WTC11 (cell line): Measurements from ENCODE around the gene TBC1D22A. TPM values are rescaled to one million over a fixed set of nuclear protein-coding genes. Genes with fewer than 3 reads are reported as not detected.

Source experiments
- ATAC-seq: fragments of 200-7000 bp; cut with Tn5 transposase; 2 replicates; pipeline ENCODE4 v1.10.0; 2021; ENCODE audit warnings: mild to moderate bottlenecking, moderate library complexity
- CTCF ChIA-PET: fragments of 300-600 bp; sonication (Branson Sonifier 250); formaldehyde crosslinking; loops from one replicate; lab custom pipeline; 2021; ENCODE audit warnings: antibody characterized with exemption; lab: Charles Lee
- POLR2A ChIA-PET: fragments of 350-600 bp; sonication (Branson Sonifier 250); formaldehyde crosslinking; loops from one replicate; lab custom pipeline; 2021; ENCODE audit warnings: antibody characterized with exemption; lab: Charles Lee
- DNase-seq: peaks from one replicate; pipeline ENCODE4 v3.0.0; 2021; ENCODE audit warnings: low spot score
- H3K27ac Mint-ChIP-seq: 2 replicates; pipeline ENCODE4 v1.8.0; 2021; ENCODE audit warnings: mixed read lengths
- H3K27me3 Mint-ChIP-seq: 2 replicates; pipeline ENCODE4 v1.8.0; 2021; ENCODE audit warnings: low read depth, mild to moderate bottlenecking, moderate library complexity, mixed read lengths
- H3K36me3 Mint-ChIP-seq: 2 replicates; pipeline ENCODE4 v1.8.0; 2021; ENCODE audit warnings: mixed read lengths
- H3K4me1 Mint-ChIP-seq: 2 replicates; pipeline ENCODE4 v1.8.0; 2022; ENCODE audit warnings: mixed read lengths
- H3K4me3 Mint-ChIP-seq: 2 replicates; pipeline ENCODE4 v1.8.0; 2021; ENCODE audit warnings: mild to moderate bottlenecking, moderate library complexity, mixed read lengths
- H3K9me3 Mint-ChIP-seq: 2 replicates; pipeline ENCODE4 v1.8.0; 2021; ENCODE audit warnings: mixed read lengths
- ELF4 ChIP-seq: sonication (generic); formaldehyde crosslinking; IDR thresholded peaks from 2 replicates; pipeline ENCODE4 v1.8.1; 2022; ENCODE audit warnings: low read depth, mild to moderate bottlenecking, moderate library complexity, missing genetic modification reagents
- FOXJ3 ChIP-seq: sonication (generic); formaldehyde crosslinking; IDR thresholded peaks from 2 replicates; pipeline ENCODE4 v1.9.0; 2021; ENCODE audit warnings: missing genetic modification reagents, mild to moderate bottlenecking, borderline replicate concordance
- HMGA2 ChIP-seq: fragments of 250-450 bp; sonication (Bioruptor Pico); IDR thresholded peaks from 2 replicates; pipeline ENCODE4 v1.4.0; 2021; ENCODE audit warnings: mild to moderate bottlenecking, moderate library complexity
- JAZF1 ChIP-seq: fragments of 250-450 bp; sonication (Bioruptor Pico); IDR thresholded peaks from 2 replicates; pipeline ENCODE4 v1.9.0; 2021; ENCODE audit warnings: moderate library complexity, mild to moderate bottlenecking, inconsistent platforms
- MYBL2 ChIP-seq: sonication (generic); formaldehyde crosslinking; IDR thresholded peaks from 2 replicates; pipeline ENCODE4 v1.8.1; 2023; ENCODE audit warnings: mild to moderate bottlenecking, moderate library complexity, missing genetic modification reagents
- NFATC4 ChIP-seq: fragments of 250-450 bp; sonication (Bioruptor Pico); IDR thresholded peaks from 2 replicates; pipeline ENCODE4 v1.9.0; 2021; ENCODE audit warnings: mild to moderate bottlenecking
- NR3C1 ChIP-seq: sonication (generic); formaldehyde crosslinking; conservative IDR thresholded peaks from 2 replicates; pipeline ENCODE4 v1.8.1; 2023; ENCODE audit warnings: low read depth, mild to moderate bottlenecking, missing genetic modification reagents
- RELA ChIP-seq: sonication (generic); formaldehyde crosslinking; IDR thresholded peaks from 2 replicates; pipeline ENCODE4 v1.8.1; 2022; ENCODE audit warnings: missing genetic modification reagents, mild to moderate bottlenecking, borderline replicate concordance
- TP53 ChIP-seq: sonication (generic); formaldehyde crosslinking; IDR thresholded peaks from 2 replicates; pipeline ENCODE4 v1.8.1; 2023; ENCODE audit warnings: mild to moderate bottlenecking, missing genetic modification reagents
- ZNF263 ChIP-seq: sonication (generic); formaldehyde crosslinking; IDR thresholded peaks from 2 replicates; pipeline ENCODE4 v1.8.1; 2022; ENCODE audit warnings: low read depth, mild to moderate bottlenecking, moderate library complexity, missing genetic modification reagents
- ZNF396 ChIP-seq: fragments of 250-450 bp; sonication (Bioruptor Pico); IDR thresholded peaks from 2 replicates; pipeline ENCODE4 v1.8.0; 2021; ENCODE audit warnings: mild to moderate bottlenecking, moderate library complexity, borderline replicate concordance
- ZNF416 ChIP-seq: fragments of 250-450 bp; sonication (Bioruptor Pico); IDR thresholded peaks from 2 replicates; pipeline ENCODE4 v1.9.0; 2021; ENCODE audit warnings: mild to moderate bottlenecking, inconsistent platforms
- ZNF671 ChIP-seq: fragments of 250-450 bp; sonication (Bioruptor Pico); IDR thresholded peaks from 2 replicates; pipeline ENCODE4 v1.8.0; 2021; ENCODE audit warnings: mild to moderate bottlenecking
- total RNA-seq: library from RNA; stranded (reverse); gene quantifications from 3 replicates; pipeline ENCODE4 v1.2.3, GENCODE V29; 2021
- TF ChIP-seq, protein P1 (sequence below): fragments of 250-450 bp; sonication (Bioruptor Pico); IDR thresholded peaks from 2 replicates; pipeline ENCODE4 v2.1.2; 2022; ENCODE audit warnings: mild to moderate bottlenecking, moderate library complexity
- TF ChIP-seq, protein P2 (sequence below): sonication (generic); formaldehyde crosslinking; IDR thresholded peaks from 2 replicates; pipeline ENCODE4 v1.8.0; 2022; ENCODE audit warnings: mild to moderate bottlenecking, missing genetic modification reagents
- TF ChIP-seq, protein P3 (sequence below): fragments of 250-450 bp; sonication (Bioruptor Pico); IDR thresholded peaks from 2 replicates; pipeline ENCODE4 v1.9.0; 2021; ENCODE audit warnings: mild to moderate bottlenecking
- TF ChIP-seq, protein P4 (sequence below): fragments of 250-450 bp; sonication (Bioruptor Pico); IDR thresholded peaks from 2 replicates; pipeline ENCODE4 v1.9.0; 2021; ENCODE audit warnings: mild to moderate bottlenecking, borderline replicate concordance
- TF ChIP-seq, protein P5 (sequence below): sonication (generic); formaldehyde crosslinking; IDR thresholded peaks from 2 replicates; pipeline ENCODE4 v1.8.1; 2023; ENCODE audit warnings: mild to moderate bottlenecking, missing genetic modification reagents, moderate library complexity
- TF ChIP-seq, protein P6 (sequence below): fragments of 250-450 bp; sonication (Bioruptor Pico); IDR thresholded peaks from 2 replicates; pipeline ENCODE4 v1.8.0; 2021; ENCODE audit warnings: mild to moderate bottlenecking
- TF ChIP-seq, protein P7 (sequence below): fragments of 200-600 bp; IDR thresholded peaks from 2 replicates; pipeline ENCODE4 v1.8.0; 2022; ENCODE audit warnings: antibody characterized with exemption

Gene TBC1D22A
- total RNA-seq, 1 experiment from 2014 or later: 18.1 TPM

DNA sequence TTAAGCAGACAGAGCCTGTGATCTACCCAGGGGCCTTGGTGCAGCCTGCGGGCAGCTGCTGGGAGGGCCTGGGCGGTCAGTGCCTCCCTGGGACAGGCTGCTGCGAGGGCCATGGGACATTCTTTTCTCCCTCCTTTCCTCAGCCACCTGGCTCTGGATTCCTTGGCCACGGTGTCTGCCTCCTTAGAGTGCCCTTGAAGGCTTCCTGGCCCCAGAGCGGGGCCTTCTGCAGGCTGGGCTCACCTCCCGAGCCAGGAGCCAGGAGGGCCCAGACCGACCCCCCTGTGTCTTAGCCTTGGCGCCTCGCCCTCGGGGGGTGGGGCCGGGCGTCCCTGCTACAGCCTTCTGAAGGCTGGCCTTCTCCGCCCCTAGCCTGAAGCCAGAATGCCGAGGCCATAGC lies 231.2 kb downstream of the TBC1D22A start (continued):
- TF ChIP-seq, protein P1, sequence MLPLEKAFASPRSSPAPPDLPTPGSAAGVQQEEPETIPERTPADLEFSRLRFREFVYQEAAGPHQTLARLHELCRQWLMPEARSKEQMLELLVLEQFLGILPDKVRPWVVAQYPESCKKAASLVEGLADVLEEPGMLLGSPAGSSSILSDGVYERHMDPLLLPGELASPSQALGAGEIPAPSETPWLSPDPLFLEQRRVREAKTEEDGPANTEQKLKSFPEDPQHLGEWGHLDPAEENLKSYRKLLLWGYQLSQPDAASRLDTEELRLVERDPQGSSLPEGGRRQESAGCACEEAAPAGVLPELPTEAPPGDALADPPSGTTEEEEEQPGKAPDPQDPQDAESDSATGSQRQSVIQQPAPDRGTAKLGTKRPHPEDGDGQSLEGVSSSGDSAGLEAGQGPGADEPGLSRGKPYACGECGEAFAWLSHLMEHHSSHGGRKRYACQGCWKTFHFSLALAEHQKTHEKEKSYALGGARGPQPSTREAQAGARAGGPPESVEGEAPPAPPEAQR (CRISPR knock-in tag): no peak
- TF ChIP-seq RELA (CRISPR knock-in tag) (no peak), NFATC4 (CRISPR knock-in tag) (no peak), HMGA2 (CRISPR knock-in tag) (no peak), ZNF671 (CRISPR knock-in tag) (no peak), ZNF396 (CRISPR knock-in tag) (no peak)
- TF ChIP-seq, protein P2, sequence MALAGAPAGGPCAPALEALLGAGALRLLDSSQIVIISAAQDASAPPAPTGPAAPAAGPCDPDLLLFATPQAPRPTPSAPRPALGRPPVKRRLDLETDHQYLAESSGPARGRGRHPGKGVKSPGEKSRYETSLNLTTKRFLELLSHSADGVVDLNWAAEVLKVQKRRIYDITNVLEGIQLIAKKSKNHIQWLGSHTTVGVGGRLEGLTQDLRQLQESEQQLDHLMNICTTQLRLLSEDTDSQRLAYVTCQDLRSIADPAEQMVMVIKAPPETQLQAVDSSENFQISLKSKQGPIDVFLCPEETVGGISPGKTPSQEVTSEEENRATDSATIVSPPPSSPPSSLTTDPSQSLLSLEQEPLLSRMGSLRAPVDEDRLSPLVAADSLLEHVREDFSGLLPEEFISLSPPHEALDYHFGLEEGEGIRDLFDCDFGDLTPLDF (CRISPR knock-in tag): no peak

DNA sequence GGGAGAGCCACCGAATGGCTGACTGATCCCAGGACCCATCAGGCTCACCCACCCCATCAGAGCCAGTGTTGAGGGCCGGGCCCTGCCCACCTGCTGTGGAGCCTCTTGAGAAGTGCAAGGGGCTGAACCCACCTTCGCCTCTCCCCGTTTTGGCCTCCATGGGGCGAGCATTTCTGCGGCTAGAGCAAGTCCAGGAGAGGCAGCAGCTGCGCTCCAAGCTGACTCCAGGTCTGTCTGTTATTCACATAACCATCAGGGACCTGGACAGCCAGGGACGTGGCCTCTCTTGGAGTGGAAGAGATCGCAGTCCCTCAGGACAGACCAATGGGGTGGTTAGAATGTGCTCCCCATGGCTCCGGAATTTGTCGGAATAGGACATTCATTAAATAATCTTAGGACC lies 231.8 kb downstream of the TBC1D22A start:
- TF ChIP-seq ZNF396 (CRISPR knock-in tag): no peak
- TF ChIP-seq NR3C1 (CRISPR knock-in tag): no peak
- no peak for TF ChIP-seq ZNF416 (CRISPR knock-in tag)
- TF ChIP-seq, protein P3, sequence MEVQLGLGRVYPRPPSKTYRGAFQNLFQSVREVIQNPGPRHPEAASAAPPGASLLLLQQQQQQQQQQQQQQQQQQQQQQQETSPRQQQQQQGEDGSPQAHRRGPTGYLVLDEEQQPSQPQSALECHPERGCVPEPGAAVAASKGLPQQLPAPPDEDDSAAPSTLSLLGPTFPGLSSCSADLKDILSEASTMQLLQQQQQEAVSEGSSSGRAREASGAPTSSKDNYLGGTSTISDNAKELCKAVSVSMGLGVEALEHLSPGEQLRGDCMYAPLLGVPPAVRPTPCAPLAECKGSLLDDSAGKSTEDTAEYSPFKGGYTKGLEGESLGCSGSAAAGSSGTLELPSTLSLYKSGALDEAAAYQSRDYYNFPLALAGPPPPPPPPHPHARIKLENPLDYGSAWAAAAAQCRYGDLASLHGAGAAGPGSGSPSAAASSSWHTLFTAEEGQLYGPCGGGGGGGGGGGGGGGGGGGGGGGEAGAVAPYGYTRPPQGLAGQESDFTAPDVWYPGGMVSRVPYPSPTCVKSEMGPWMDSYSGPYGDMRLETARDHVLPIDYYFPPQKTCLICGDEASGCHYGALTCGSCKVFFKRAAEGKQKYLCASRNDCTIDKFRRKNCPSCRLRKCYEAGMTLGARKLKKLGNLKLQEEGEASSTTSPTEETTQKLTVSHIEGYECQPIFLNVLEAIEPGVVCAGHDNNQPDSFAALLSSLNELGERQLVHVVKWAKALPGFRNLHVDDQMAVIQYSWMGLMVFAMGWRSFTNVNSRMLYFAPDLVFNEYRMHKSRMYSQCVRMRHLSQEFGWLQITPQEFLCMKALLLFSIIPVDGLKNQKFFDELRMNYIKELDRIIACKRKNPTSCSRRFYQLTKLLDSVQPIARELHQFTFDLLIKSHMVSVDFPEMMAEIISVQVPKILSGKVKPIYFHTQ: no peak
- TF ChIP-seq, protein P4, sequence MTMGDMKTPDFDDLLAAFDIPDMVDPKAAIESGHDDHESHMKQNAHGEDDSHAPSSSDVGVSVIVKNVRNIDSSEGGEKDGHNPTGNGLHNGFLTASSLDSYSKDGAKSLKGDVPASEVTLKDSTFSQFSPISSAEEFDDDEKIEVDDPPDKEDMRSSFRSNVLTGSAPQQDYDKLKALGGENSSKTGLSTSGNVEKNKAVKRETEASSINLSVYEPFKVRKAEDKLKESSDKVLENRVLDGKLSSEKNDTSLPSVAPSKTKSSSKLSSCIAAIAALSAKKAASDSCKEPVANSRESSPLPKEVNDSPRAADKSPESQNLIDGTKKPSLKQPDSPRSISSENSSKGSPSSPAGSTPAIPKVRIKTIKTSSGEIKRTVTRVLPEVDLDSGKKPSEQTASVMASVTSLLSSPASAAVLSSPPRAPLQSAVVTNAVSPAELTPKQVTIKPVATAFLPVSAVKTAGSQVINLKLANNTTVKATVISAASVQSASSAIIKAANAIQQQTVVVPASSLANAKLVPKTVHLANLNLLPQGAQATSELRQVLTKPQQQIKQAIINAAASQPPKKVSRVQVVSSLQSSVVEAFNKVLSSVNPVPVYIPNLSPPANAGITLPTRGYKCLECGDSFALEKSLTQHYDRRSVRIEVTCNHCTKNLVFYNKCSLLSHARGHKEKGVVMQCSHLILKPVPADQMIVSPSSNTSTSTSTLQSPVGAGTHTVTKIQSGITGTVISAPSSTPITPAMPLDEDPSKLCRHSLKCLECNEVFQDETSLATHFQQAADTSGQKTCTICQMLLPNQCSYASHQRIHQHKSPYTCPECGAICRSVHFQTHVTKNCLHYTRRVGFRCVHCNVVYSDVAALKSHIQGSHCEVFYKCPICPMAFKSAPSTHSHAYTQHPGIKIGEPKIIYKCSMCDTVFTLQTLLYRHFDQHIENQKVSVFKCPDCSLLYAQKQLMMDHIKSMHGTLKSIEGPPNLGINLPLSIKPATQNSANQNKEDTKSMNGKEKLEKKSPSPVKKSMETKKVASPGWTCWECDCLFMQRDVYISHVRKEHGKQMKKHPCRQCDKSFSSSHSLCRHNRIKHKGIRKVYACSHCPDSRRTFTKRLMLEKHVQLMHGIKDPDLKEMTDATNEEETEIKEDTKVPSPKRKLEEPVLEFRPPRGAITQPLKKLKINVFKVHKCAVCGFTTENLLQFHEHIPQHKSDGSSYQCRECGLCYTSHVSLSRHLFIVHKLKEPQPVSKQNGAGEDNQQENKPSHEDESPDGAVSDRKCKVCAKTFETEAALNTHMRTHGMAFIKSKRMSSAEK (CRISPR knock-in tag): no peak
- TF ChIP-seq TP53: no peak
- TF ChIP-seq JAZF1 (CRISPR knock-in tag): no peak
- DNase-seq (no peak), ATAC-seq (no peak)
- no peak overlapping the region for H3K27ac Mint-ChIP-seq
- ChIA-PET CTCF (interaction anchor here (4.6 kb wide), 1 partner anchor 19 kb away, joined by 18 read pairs; no protein-coding TSS in a partner anchor), POLR2A (no interaction called here)
- no peak overlapping the region for H3K4me3 Mint-ChIP-seq
- no peaks in the 10 kb centered on the region for H3K27me3 Mint-ChIP-seq
- H3K36me3 Mint-ChIP-seq: peaks cover 3% of the 10 kb centered on the region; the same call in 1 of the 2 replicates
- no peaks in the 10 kb centered on the region for H3K9me3 Mint-ChIP-seq
- H3K4me1 Mint-ChIP-seq: peaks cover 9% of the 10 kb centered on the region

DNA sequence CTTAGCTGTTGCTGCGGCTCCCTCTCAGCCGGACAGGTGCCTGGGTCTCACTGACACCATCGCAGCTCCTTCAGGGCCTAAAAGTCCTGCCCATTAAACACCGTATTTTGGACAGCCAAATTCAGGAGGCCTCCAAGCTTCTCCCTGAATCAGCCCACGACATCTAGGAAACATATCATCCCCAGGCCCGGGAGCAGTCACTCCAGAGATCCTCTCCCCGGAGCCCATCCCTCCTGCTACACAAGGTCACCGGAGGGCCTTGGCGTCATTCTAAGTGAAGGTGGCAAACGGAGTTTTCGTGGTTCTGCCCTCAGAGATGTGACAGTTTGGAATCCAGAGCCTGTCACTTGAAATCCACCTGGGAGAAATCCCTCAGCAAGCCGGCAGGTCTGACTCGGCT lies 232.5 kb downstream of the TBC1D22A start:
- no peak for ATAC-seq
- Mint-ChIP-seq H3K27ac (no peak overlapping the region), H3K4me3 (no peak overlapping the region), H3K36me3 (peaks cover 3% of the 10 kb centered on the region; the same call in 1 of the 2 replicates), H3K27me3 (no peaks in the 10 kb centered on the region), H3K4me1 (peaks cover 9% of the 10 kb centered on the region), H3K9me3 (no peaks in the 10 kb centered on the region)
- no peak for DNase-seq
- CTCF ChIA-PET: interaction anchor here (4.6 kb wide), 1 partner anchor 18 kb away, joined by 18 read pairs; no protein-coding TSS in a partner anchor
- POLR2A ChIA-PET: no interaction called here
- TF ChIP-seq NR3C1 (CRISPR knock-in tag) (no peak), ELF4 (no peak), MYBL2 (no peak), FOXJ3 (no peak), HMGA2 (CRISPR knock-in tag) (no peak), JAZF1 (CRISPR knock-in tag) (no peak), ZNF263 (CRISPR knock-in tag) (no peak)
- TF ChIP-seq, protein P5, sequence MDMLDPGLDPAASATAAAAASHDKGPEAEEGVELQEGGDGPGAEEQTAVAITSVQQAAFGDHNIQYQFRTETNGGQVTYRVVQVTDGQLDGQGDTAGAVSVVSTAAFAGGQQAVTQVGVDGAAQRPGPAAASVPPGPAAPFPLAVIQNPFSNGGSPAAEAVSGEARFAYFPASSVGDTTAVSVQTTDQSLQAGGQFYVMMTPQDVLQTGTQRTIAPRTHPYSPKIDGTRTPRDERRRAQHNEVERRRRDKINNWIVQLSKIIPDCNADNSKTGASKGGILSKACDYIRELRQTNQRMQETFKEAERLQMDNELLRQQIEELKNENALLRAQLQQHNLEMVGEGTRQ (CRISPR knock-in tag): no peak
- TF ChIP-seq, protein P6, sequence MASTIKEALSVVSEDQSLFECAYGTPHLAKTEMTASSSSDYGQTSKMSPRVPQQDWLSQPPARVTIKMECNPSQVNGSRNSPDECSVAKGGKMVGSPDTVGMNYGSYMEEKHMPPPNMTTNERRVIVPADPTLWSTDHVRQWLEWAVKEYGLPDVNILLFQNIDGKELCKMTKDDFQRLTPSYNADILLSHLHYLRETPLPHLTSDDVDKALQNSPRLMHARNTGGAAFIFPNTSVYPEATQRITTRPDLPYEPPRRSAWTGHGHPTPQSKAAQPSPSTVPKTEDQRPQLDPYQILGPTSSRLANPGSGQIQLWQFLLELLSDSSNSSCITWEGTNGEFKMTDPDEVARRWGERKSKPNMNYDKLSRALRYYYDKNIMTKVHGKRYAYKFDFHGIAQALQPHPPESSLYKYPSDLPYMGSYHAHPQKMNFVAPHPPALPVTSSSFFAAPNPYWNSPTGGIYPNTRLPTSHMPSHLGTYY: no peak
- TF ChIP-seq, protein P7, sequence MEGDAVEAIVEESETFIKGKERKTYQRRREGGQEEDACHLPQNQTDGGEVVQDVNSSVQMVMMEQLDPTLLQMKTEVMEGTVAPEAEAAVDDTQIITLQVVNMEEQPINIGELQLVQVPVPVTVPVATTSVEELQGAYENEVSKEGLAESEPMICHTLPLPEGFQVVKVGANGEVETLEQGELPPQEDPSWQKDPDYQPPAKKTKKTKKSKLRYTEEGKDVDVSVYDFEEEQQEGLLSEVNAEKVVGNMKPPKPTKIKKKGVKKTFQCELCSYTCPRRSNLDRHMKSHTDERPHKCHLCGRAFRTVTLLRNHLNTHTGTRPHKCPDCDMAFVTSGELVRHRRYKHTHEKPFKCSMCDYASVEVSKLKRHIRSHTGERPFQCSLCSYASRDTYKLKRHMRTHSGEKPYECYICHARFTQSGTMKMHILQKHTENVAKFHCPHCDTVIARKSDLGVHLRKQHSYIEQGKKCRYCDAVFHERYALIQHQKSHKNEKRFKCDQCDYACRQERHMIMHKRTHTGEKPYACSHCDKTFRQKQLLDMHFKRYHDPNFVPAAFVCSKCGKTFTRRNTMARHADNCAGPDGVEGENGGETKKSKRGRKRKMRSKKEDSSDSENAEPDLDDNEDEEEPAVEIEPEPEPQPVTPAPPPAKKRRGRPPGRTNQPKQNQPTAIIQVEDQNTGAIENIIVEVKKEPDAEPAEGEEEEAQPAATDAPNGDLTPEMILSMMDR: no peak
